HepG2 (cell line): Measurements from ENCODE around the gene HEATR1. TPM values are rescaled to one million over a fixed set of nuclear protein-coding genes. Genes with fewer than 3 reads are reported as not detected.

Experiments
- ATAC-seq: fragments of 200-7000 bp; cut with Tn5 transposase; 3 replicates; pipeline ENCODE4 v1.9.1; 2020; ENCODE audit warnings: mild to moderate bottlenecking, moderate library complexity
- BruUV-seq: library from RNA; stranded (reverse); fragments of 400-500 nt; replicated peaks from 2 replicates; lab custom pipeline; 2021; lab: Mats Ljungman, UMichigan
- CTCF ChIA-PET: fragments of 300-600 bp; formaldehyde crosslinking; extraction: SDS; loops from one replicate; lab custom pipeline; 2021; ENCODE audit warnings: low total read pairs, inconsistent platforms, low intra/inter-chr PET ratio; lab: Yijun Ruan, JAX
- POLR2A ChIA-PET: fragments of 350-600 bp; sonication (Branson Sonifier 250); formaldehyde crosslinking; loops from one replicate; lab custom pipeline; 2020; ENCODE audit warnings: antibody characterized with exemption, inconsistent platforms; lab: Yijun Ruan, JAX
- DNase-seq: peaks from one replicate; pipeline ENCODE4 v3.0.0-alpha.2; 2015; ENCODE audit warnings: low spot score
- FAIRE-seq: peaks from 3 replicates; lab custom pipeline; 2011; peaks lifted over from hg19 to GRCh38; lab: Jason Lieb, UNC
- H2AFZ ChIP-seq: one replicate; pipeline ENCODE4 v1.6.1; 2011; ENCODE audit warnings: low read length, inconsistent platforms
- H3K27ac ChIP-seq: fragments of 300-600 bp; 3 replicates; pipeline ENCODE4 v1.8.0; 2011; ENCODE audit warnings: mixed run types, mild to moderate bottlenecking, mixed read lengths, low read length, inconsistent platforms; ENCODE audit not compliant: insufficient read depth; ENCODE audit errors: extremely low read length
- H3K27me3 ChIP-seq, 2 experiments: fragments of 200-600 bp in 1 of 2; 2 replicates in 1 of 2; 3 replicates in 1 of 2; pipeline versions ENCODE4 v1.6.0 to v1.8.0; 2011; ENCODE audit warnings: low read length in 2 of 2, mild to moderate bottlenecking in 2 of 2, moderate library complexity in 2 of 2, inconsistent platforms in 1 of 2; ENCODE audit not compliant: insufficient read depth in 2 of 2, control insufficient read depth in 1 of 2
- H3K36me3 ChIP-seq, 2 experiments: fragments of 200-600 bp in 1 of 2; replicated peaks in 1 of 2; 2 replicates in 1 of 2; 3 replicates in 1 of 2; pipeline versions ENCODE4 v1.5.1 to v1.8.0; 2011; ENCODE audit warnings: low read length in 2 of 2, inconsistent platforms in 1 of 2; ENCODE audit not compliant: insufficient read depth in 2 of 2, control insufficient read depth in 1 of 2
- H3K4me1 ChIP-seq: 2 replicates; pipeline ENCODE4 v1.5.1; 2012; ENCODE audit warnings: low read length, inconsistent platforms; ENCODE audit not compliant: insufficient read depth
- H3K4me2 ChIP-seq: 2 replicates; pipeline ENCODE4 v1.6.0; 2011; ENCODE audit warnings: low read depth, low read length, inconsistent platforms
- H3K4me3 ChIP-seq, 3 experiments: fragments of 200-600 bp in 1 of 3; sonication (generic), shearing (Covaris generic) in 1 of 3; replicated peaks in 1 of 3; 2 replicates each; pipeline ENCODE4 v1.5.1; 2011 to 2016; ENCODE audit warnings: low read length in 3 of 3, inconsistent platforms in 2 of 3, low read depth in 2 of 3, mild to moderate bottlenecking in 2 of 3, control low read depth in 1 of 3, mixed read lengths in 1 of 3; ENCODE audit not compliant: insufficient read depth in 1 of 3
- H3K79me2 ChIP-seq: one replicate; pipeline ENCODE4 v1.6.1; 2011; ENCODE audit warnings: low read length, inconsistent platforms; ENCODE audit not compliant: insufficient read depth
- H3K9ac ChIP-seq: 2 replicates; pipeline ENCODE4 v1.6.0; 2011; ENCODE audit warnings: mild to moderate bottlenecking, low read depth, low read length, inconsistent platforms; ENCODE audit not compliant: insufficient read depth
- H3K9me3 ChIP-seq: 2 replicates; pipeline ENCODE4 v1.5.1; 2012; ENCODE audit warnings: mild to moderate bottlenecking, low read length
- H4K20me1 ChIP-seq: 2 replicates; pipeline ENCODE4 v1.6.0; 2011; ENCODE audit warnings: inconsistent platforms, mild to moderate bottlenecking, low read length, moderate library complexity; ENCODE audit not compliant: insufficient read depth
- FLYWCH1 ChIP-seq: sonication (generic); formaldehyde crosslinking; IDR thresholded peaks from 2 replicates; pipeline ENCODE4 v1.8.1; 2023; ENCODE audit warnings: mild to moderate bottlenecking, missing genetic modification reagents
- MAF1 ChIP-seq: sonication (generic); formaldehyde crosslinking; IDR thresholded peaks from 2 replicates; pipeline ENCODE4 v1.5.0; 2020; ENCODE audit warnings: missing genetic modification reagents, borderline replicate concordance
- PLRG1 ChIP-seq: fragments of 450-650 bp; conservative IDR thresholded peaks from 2 replicates; pipeline ENCODE4 v1.6.1; 2016
- RFX1 ChIP-seq: fragments of 450-650 bp; IDR thresholded peaks from 2 replicates; pipeline ENCODE4 v1.6.1; 2017
- SIN3B ChIP-seq: fragments of 150-350 bp; IDR thresholded peaks from 2 replicates; pipeline ENCODE4 v1.6.1; 2014; ENCODE audit warnings: low read length
- SNAPC4 ChIP-seq: sonication (generic); formaldehyde crosslinking; IDR thresholded peaks from 2 replicates; pipeline ENCODE4 v1.4.0; 2020; ENCODE audit warnings: mild to moderate bottlenecking, missing genetic modification reagents
- SYNCRIP ChIP-seq: fragments of 200-400 bp; formaldehyde crosslinking; IDR thresholded peaks from 2 replicates; pipeline ENCODE4 v1.6.1; 2018; ENCODE audit warnings: mild to moderate bottlenecking, low read depth, low read length; ENCODE audit not compliant: insufficient read depth
- TAF15 ChIP-seq: fragments of 200-400 bp; formaldehyde crosslinking; IDR thresholded peaks from one replicate; pipeline ENCODE4 v1.6.1; 2018; ENCODE audit warnings: mild to moderate bottlenecking, low read depth, low read length; ENCODE audit not compliant: poor library complexity, severe bottlenecking
- ZFP91 ChIP-seq: sonication (generic); formaldehyde crosslinking; IDR thresholded peaks from 2 replicates; pipeline ENCODE4 v1.9.0; 2022; ENCODE audit warnings: missing genetic modification reagents, mild to moderate bottlenecking, borderline replicate concordance
- ZNF501 ChIP-seq: sonication (generic); formaldehyde crosslinking; IDR thresholded peaks from 2 replicates; pipeline ENCODE4 v1.5.1; 2020; ENCODE audit warnings: mild to moderate bottlenecking, moderate library complexity, missing genetic modification reagents
- ZNF556 ChIP-seq: sonication (generic); formaldehyde crosslinking; IDR thresholded peaks from 2 replicates; pipeline ENCODE4 v1.4.0; 2020; ENCODE audit warnings: mild to moderate bottlenecking, missing genetic modification reagents, borderline replicate concordance
- ZNF607 ChIP-seq: sonication (generic); formaldehyde crosslinking; IDR thresholded peaks from 2 replicates; pipeline ENCODE4 v1.5.1; 2020; ENCODE audit warnings: missing genetic modification reagents, mild to moderate bottlenecking, borderline replicate concordance
- WGBS: methylation state at CpG from one replicate; pipeline ENCODE4 v1.1.6; 2017; ENCODE audit warnings: low lambda C conversion rate; 5-methylcytosine and 5-hydroxymethylcytosine counted together
- in situ Hi-C: cut with HindIII; loops from 2 replicates; pipeline ENCODE4 v1.10.0; 2017; ENCODE audit warnings: low pct_unique_long_range_greater_than_20kb; ENCODE audit not compliant: extremely low pct_ligation_motif_present
- intact Hi-C: fragments of 100-400 bp; cut with micrococcal nuclease; formaldehyde crosslinking; loops from one replicate; pipeline ENCODE4 v1.10.0; 2022; ENCODE audit not compliant: unreplicated experiment
- polyA plus RNA-seq, 8 experiments: library from polyadenylated mRNA; depleted of rRNA in 3 of 8; stranded (reverse) in 7 of 8; unstranded in 1 of 8; fragments of >200 nt; fragmentation: Illumina TruSeq in 4 of 8; extraction: Trizol in 4 of 8; gene quantifications; 2 replicates each; pipeline versions ENCODE4 v1.2.1 to v1.2.3, GENCODE V29; 2011 to 2016; ENCODE audit warnings: low read depth in 4 of 8, missing spikeins in 1 of 8, mixed read lengths in 1 of 8; ENCODE audit not compliant: insufficient read depth in 1 of 8
- total RNA-seq, 5 experiments: library from RNA; depleted of rRNA; stranded (reverse); fragments of >200 nt; fragmentation: Illumina TruSeq; extraction: Trizol; gene quantifications; 2 replicates each; pipeline ENCODE4 v1.2.3, GENCODE V29; 2016; ENCODE audit warnings: low read depth in 1 of 5
- TF ChIP-seq, protein P1 (sequence below): sonication (generic); formaldehyde crosslinking; IDR thresholded peaks from 2 replicates; pipeline ENCODE4 v1.5.0; 2020; ENCODE audit warnings: mild to moderate bottlenecking, low read depth, missing genetic modification reagents, borderline replicate concordance

The HEATR1 gene
- total and polyA plus RNA-seq, 2 of the 13 experiments (the other 11 are each of a cell fraction or from before 2014, with no cell fraction given) = 10.2 to 45.8 TPM

DNA sequence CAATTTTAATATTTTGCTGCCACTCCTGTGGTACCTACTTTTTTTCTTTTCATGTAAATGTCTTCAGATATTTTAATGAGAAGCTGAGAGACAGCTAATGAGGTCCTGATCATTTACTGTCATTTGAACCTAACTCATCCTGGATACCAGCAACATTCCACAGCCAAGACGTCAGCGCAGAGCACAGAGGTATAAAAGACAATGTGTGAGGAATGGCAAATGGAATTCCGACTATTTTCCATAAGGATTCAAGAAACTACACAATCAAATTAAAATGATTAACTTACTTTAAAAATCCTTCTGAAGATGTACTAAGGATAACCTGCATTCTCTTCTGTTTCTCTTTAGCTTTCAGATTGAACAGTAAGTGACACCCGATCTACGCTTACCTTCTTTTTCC lies 38.8 kb downstream of the HEATR1 start:
- FAIRE-seq (no peak), ATAC-seq (no peak), DNase-seq (no peak)
- H3K4me1 ChIP-seq = no peaks in the 10 kb centered on the region
- H3K27ac ChIP-seq = no peak overlapping the region
- no peak overlapping the region for H3K4me2 ChIP-seq
- no peaks in the 10 kb centered on the region for H3K9me3 ChIP-seq
- no peak for TF ChIP-seq ZNF556 (CRISPR knock-in tag)
- no peak for TF ChIP-seq SIN3B
- TF ChIP-seq MAF1 (CRISPR knock-in tag) = no peak
- TF ChIP-seq ZFP91 (CRISPR knock-in tag) = no peak
- intact Hi-C loops = no loop called here
- BruUV-seq = no TSS peak
- ChIA-PET CTCF (no interaction called here), POLR2A (no interaction called here)
- H4K20me1 ChIP-seq = no peaks in the 10 kb centered on the region
- in situ Hi-C loops = no loop called here
- peaks cover 22 to 76% of the 10 kb centered on the region in 2 experiments for H3K36me3 ChIP-seq
- H3K79me2 ChIP-seq = no peaks in the 10 kb centered on the region
- H3K4me3 ChIP-seq = no peak overlapping the region
- no peaks in the 10 kb centered on the region for H3K27me3 ChIP-seq
- H2AFZ ChIP-seq = no peak overlapping the region
- H3K9ac ChIP-seq = no peak overlapping the region
- 95% methylated on average over 5 of the region's 5 CpGs for WGBS

DNA sequence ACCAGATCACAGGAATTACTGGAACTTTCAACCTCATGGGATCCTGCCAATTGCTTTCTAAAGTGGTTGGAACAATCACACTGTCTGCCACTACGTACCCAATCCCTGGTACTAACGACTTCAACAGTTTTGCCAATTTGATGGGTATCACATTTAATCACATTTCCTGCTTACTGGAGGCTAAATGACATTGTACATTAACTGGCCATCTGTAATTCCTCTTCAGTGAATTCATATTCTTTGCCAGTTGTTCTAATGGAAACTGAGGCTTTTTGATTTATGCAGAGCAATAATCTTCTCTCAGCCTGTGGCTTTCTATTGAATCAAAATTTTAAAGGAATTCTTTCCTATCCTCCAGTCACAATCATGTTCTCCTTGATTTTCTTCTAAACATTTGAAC lies 42.3 kb downstream of the HEATR1 start:
- POLR2A ChIA-PET = no interaction called here
- Histone ChIP-seq H2AFZ (no peak overlapping the region), H3K4me2 (no peak overlapping the region), H3K79me2 (no peaks in the 10 kb centered on the region), H3K9me3 (no peaks in the 10 kb centered on the region), H3K36me3 (peaks cover 22 to 72% of the 10 kb centered on the region in 2 experiments), H3K9ac (no peak overlapping the region), H4K20me1 (no peaks in the 10 kb centered on the region), H3K4me1 (no peaks in the 10 kb centered on the region), H3K27ac (no peak overlapping the region), H3K27me3 (no peaks in the 10 kb centered on the region), H3K4me3 (no peak overlapping the region)
- WGBS = 98% methylated on average over 2 of the region's 2 CpGs
- in situ Hi-C loops (no loop called here), intact Hi-C loops (no loop called here)
- no peak for DNase-seq
- FAIRE-seq = no peak
- TF ChIP-seq SYNCRIP = no peak
- no peak for TF ChIP-seq ZNF607 (CRISPR knock-in tag)
- TF ChIP-seq PLRG1 = no peak
- TF ChIP-seq, protein P1, sequence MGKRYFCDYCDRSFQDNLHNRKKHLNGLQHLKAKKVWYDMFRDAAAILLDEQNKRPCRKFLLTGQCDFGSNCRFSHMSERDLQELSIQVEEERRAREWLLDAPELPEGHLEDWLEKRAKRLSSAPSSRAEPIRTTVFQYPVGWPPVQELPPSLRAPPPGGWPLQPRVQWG (CRISPR knock-in tag) = no peak
- TF ChIP-seq ZNF501 = no peak
- TF ChIP-seq TAF15 = no peak
- no peak for TF ChIP-seq SNAPC4 (CRISPR knock-in tag)
- TF ChIP-seq FLYWCH1 (CRISPR knock-in tag) = no peak
- no peak for TF ChIP-seq RFX1
- no peak for ATAC-seq
- BruUV-seq = no TSS peak
- CTCF ChIA-PET = no interaction called here
